HG03432 (cell line): ENCODE data around the gene SLC35A5.

ENCODE experiments used
- ATAC-seq: cut with Tn5 transposase; IDR thresholded peaks from one replicate; pipeline ENCODE4 v1.9.1; 2021; ENCODE audit warnings: mild to moderate bottlenecking, moderate library complexity; ENCODE audit not compliant: unreplicated experiment

The SLC35A5 gene

GRCh38 chr3:112569265-112569664 lies 7.4 kb downstream of the SLC35A5 start:
- no peak for ATAC-seq

- no peak for ATAC-seq
Observed at GRCh38 chr3:112572701-112573100, 10.9 kb downstream of the SLC35A5 start.

GRCh38 chr3:112579232-112579631 lies 17.4 kb downstream of the SLC35A5 start:
- ATAC-seq = no peak

- ATAC-seq = no peak
Observed at GRCh38 chr3:112579697-112580096, 17.9 kb downstream of the SLC35A5 start.

GRCh38 chr3:112582244-112582874 lies 20.5 kb downstream of the SLC35A5 start:
- peak; percentile 51 for ATAC-seq

- no peak for ATAC-seq
Observed at GRCh38 chr3:112583105-112583504, 21.3 kb downstream of the SLC35A5 start.

- ATAC-seq = no peak
Observed at GRCh38 chr3:112585782-112586181, 23.9 kb downstream of the SLC35A5 start.

- ATAC-seq = no peak
Observed at GRCh38 chr3:112587336-112587735, 25.5 kb downstream of the SLC35A5 start.

GRCh38 chr3:112593258-112593657 lies 31.4 kb downstream of the SLC35A5 start:
- no peak for ATAC-seq

- no peak for ATAC-seq
Observed at GRCh38 chr3:112594856-112595255, 33.0 kb downstream of the SLC35A5 start.

- no peak for ATAC-seq
Observed at GRCh38 chr3:112597945-112598344, 36.1 kb downstream of the SLC35A5 start.

GRCh38 chr3:112598731-112599130 lies 36.9 kb downstream of the SLC35A5 start:
- ATAC-seq = no peak

GRCh38 chr3:112602217-112602838 lies 40.5 kb downstream of the SLC35A5 start:
- peak; percentile 89 for ATAC-seq

- ATAC-seq = no peak
Observed at GRCh38 chr3:112604536-112604935, 42.7 kb downstream of the SLC35A5 start.

- no peak for ATAC-seq
Observed at GRCh38 chr3:112605285-112605684, 43.4 kb downstream of the SLC35A5 start.

GRCh38 chr3:112606098-112606497 lies 44.3 kb downstream of the SLC35A5 start:
- ATAC-seq = no peak

- ATAC-seq = no peak
Observed at GRCh38 chr3:112607863-112608262, 46.0 kb downstream of the SLC35A5 start.

- no peak for ATAC-seq
Observed at GRCh38 chr3:112610121-112610520, 48.3 kb downstream of the SLC35A5 start.

GRCh38 chr3:112611752-112612515 lies 50.1 kb downstream of the SLC35A5 start:
- ATAC-seq = no peak

GRCh38 chr3:112615989-112616731 lies 54.3 kb downstream of the SLC35A5 start:
- no peak for ATAC-seq

GRCh38 chr3:112617285-112617684 lies 55.4 kb downstream of the SLC35A5 start:
- ATAC-seq = no peak
